Lung (tissue), 12 donors: ENCODE results near the gene PDCD7. TPM values are rescaled to one million over a fixed set of nuclear protein-coding genes. Genes with fewer than 3 reads are reported as not detected.

Experiments used
- ATAC-seq: fragments of 200-7000 bp; cut with Tn5 transposase; one replicate; pipeline ENCODE4 v1.9.1; 2020; ENCODE audit warnings: moderate number of reproducible peaks; ENCODE audit not compliant: insufficient read depth, low FRiP score
- DNase-seq, 3 donors: peaks; one replicate each; pipeline ENCODE4 v3.0.0-alpha.2; 2013 to 2017
- H3K27ac ChIP-seq, 2 donors: one replicate each; pipeline ENCODE4 v1.5.1; 2013; ENCODE audit warnings: mild to moderate bottlenecking in 2 of 2, moderate library complexity in 2 of 2, control low read depth in 1 of 2, inconsistent platforms in 1 of 2, low read depth in 1 of 2, low read length in 1 of 2
- H3K27me3 ChIP-seq, 3 donors: one replicate each; pipeline ENCODE4 v1.5.1; 2013; ENCODE audit warnings: low read length in 2 of 3; ENCODE audit not compliant: control insufficient read depth in 3 of 3, insufficient read depth in 3 of 3
- H3K36me3 ChIP-seq, 4 donors: one replicate each; pipeline ENCODE4 v1.5.1; 2013; ENCODE audit warnings: low read length in 4 of 4, mild to moderate bottlenecking in 1 of 4, moderate library complexity in 1 of 4; ENCODE audit not compliant: control insufficient read depth in 4 of 4, insufficient read depth in 4 of 4
- H3K4me1 ChIP-seq, 5 donors: one replicate each; pipeline ENCODE4 v1.5.1; 2013; ENCODE audit warnings: low read length in 5 of 5, mild to moderate bottlenecking in 2 of 5, moderate library complexity in 1 of 5; ENCODE audit not compliant: control insufficient read depth in 5 of 5, insufficient read depth in 5 of 5
- H3K4me3 ChIP-seq: one replicate; pipeline ENCODE4 v1.5.1; 2013; ENCODE audit warnings: mild to moderate bottlenecking, control low read depth, moderate library complexity
- H3K9ac ChIP-seq, 2 donors: one replicate each; pipeline ENCODE4 v1.5.1; 2013; ENCODE audit warnings: low read length in 2 of 2, control low read depth in 1 of 2; ENCODE audit not compliant: insufficient read depth in 1 of 2
- H3K9me3 ChIP-seq, 4 donors: one replicate each; pipeline ENCODE4 v1.5.1; 2013; ENCODE audit warnings: low read length in 3 of 4, mild to moderate bottlenecking in 1 of 4, moderate library complexity in 1 of 4; ENCODE audit not compliant: control insufficient read depth in 4 of 4, insufficient read depth in 3 of 4
- CTCF ChIP-seq: IDR thresholded peaks from 2 replicates; pipeline ENCODE4 v1.5.1; 2012; ENCODE audit warnings: mild to moderate bottlenecking; ENCODE audit errors: control extremely low read depth, extremely low read depth
- WGBS, 2 donors: extraction: QIAGEN DNeasy Blood & Tissue Kit; methylation state at CpG; one replicate each; pipeline ENCODE4 v1.1.7; 2013; 5-methylcytosine and 5-hydroxymethylcytosine counted together
- polyA plus RNA-seq, 2 donors: library from polyadenylated mRNA; stranded (reverse); fragments of 200-250 nt; gene quantifications; one replicate each; pipeline ENCODE4 v1.2.1, GENCODE V29; 2013
- total RNA-seq, 2 donors: library from RNA; depleted of rRNA in 1 of 2; stranded (reverse); fragments of >200 nt in 1 of 2; gene quantifications; one replicate each; pipeline ENCODE4 v1.2.1, GENCODE V29; 2014 to 2021
- donor health status: control.
- donor health status: control.
- donor health status: Bipolar disorder and iron deficiency.
- donor health status: healthy.
- donor health status: DM: yes; HTN: yes; CAD: no.

The PDCD7 gene
- total and polyA plus RNA-seq, 4 donors: 8.8 to 21.7 (median 14.1) TPM

GRCh38 chr15:65134538-65134937, 930 bp upstream of the PDCD7 start:
- peaks cover 0 to 9% (median 2%) of the 10 kb centered on the region in 4 donors for H3K36me3 ChIP-seq
- H3K9ac ChIP-seq: no peak overlapping the region
- peaks cover 0 to 15% (median 7%) of the 10 kb centered on the region in 5 donors for H3K4me1 ChIP-seq
- no peak for TF ChIP-seq CTCF
- no peak overlapping the region for H3K4me3 ChIP-seq
- WGBS, 2 donors: 95 to 96% methylated on average over 8 of the region's 8 CpGs
- DNase-seq: no peak
- ATAC-seq: no peak
- no peak overlapping the region for H3K27ac ChIP-seq
- peaks cover 0 to 2% (median 0%) of the 10 kb centered on the region in 4 donors for H3K9me3 ChIP-seq
- no peaks in the 10 kb centered on the region for H3K27me3 ChIP-seq

GRCh38 chr15:65132878-65133547, 595 bp downstream of the PDCD7 start:
- TF ChIP-seq CTCF: no peak
- ATAC-seq (peak; percentile 36), DNase-seq (peak; percentile 24 to 26 (median 25))
- Histone ChIP-seq H3K9ac (peak overlapping the region; percentile 61 to 94), H3K36me3 (peaks cover 9 to 23% (median 14%) of the 10 kb centered on the region in 4 donors), H3K4me3 (peak overlapping the region; percentile 73), H3K4me1 (peaks cover 0 to 15% (median 7%) of the 10 kb centered on the region in 5 donors), H3K9me3 (peaks cover 0 to 2% (median 0%) of the 10 kb centered on the region in 4 donors), H3K27me3 (no peaks in the 10 kb centered on the region), H3K27ac (peak overlapping the region; percentile 93 to 96)
- 0% methylated on average over 72 to 93 of the region's 93 CpGs for WGBS, 2 donors

DNA sequence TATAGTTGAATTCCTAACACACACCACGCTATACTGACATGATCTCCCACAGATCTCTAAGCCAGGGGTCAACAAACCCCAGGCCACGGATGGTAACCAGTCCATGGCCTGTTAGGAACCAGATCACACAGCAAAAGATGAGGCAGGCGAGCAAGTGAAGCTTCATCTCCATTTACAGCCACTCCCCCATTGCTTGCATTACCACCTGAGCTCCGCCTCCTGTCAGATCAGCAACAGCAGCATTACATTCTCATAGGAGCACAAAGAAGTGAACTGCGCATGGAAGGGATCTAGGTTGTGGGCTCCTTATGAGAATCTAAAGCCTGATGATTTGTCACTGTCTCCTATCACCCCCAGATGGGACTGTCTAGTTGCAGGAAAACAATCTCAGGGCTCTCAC, 2.7 kb downstream of the PDCD7 start:
- WGBS, 2 donors: 90 to 94% methylated on average over 5 of the region's 5 CpGs
- H3K4me1 ChIP-seq: peaks cover 0 to 15% (median 7%) of the 10 kb centered on the region in 5 donors
- peaks cover 15 to 33% (median 22%) of the 10 kb centered on the region in 4 donors for H3K36me3 ChIP-seq
- H3K9ac ChIP-seq: no peak overlapping the region
- H3K27me3 ChIP-seq: no peaks in the 10 kb centered on the region
- no peak for ATAC-seq
- no peak for DNase-seq
- no peak for TF ChIP-seq CTCF
- H3K4me3 ChIP-seq: no peak overlapping the region
- H3K9me3 ChIP-seq: no peaks in the 10 kb centered on the region
- H3K27ac ChIP-seq: no peak overlapping the region
